GM18502 (cell line): ENCODE results near the gene PTPRT.

Source experiments
- ATAC-seq: cut with Tn5 transposase; IDR thresholded peaks from one replicate; pipeline ENCODE4 v1.9.1; 2021; ENCODE audit warnings: mild to moderate bottlenecking; ENCODE audit not compliant: unreplicated experiment, poor library complexity

The PTPRT gene

GRCh38 chr20:42688576-42688975 lies 501.1 kb downstream of the PTPRT start:
- no peak for ATAC-seq

GRCh38 chr20:42686057-42686456 lies 503.6 kb downstream of the PTPRT start:
- no peak for ATAC-seq

- no peak for ATAC-seq
Observed at GRCh38 chr20:42678895-42679294, 510.8 kb downstream of the PTPRT start.

- ATAC-seq: no peak
Observed at GRCh38 chr20:42656130-42656529, 533.6 kb downstream of the PTPRT start.

GRCh38 chr20:42652266-42652665 lies 537.4 kb downstream of the PTPRT start:
- ATAC-seq: no peak

GRCh38 chr20:42650191-42650746 lies 539.4 kb downstream of the PTPRT start:
- no peak for ATAC-seq

- no peak for ATAC-seq
Observed at GRCh38 chr20:42649748-42650147, 540.0 kb downstream of the PTPRT start.

GRCh38 chr20:42646250-42646649 lies 543.5 kb downstream of the PTPRT start:
- no peak for ATAC-seq

GRCh38 chr20:42641886-42642285 lies 547.8 kb downstream of the PTPRT start:
- ATAC-seq: no peak

GRCh38 chr20:42639140-42639539 lies 550.6 kb downstream of the PTPRT start:
- ATAC-seq: no peak

GRCh38 chr20:42635699-42636411 lies 553.9 kb downstream of the PTPRT start:
- no peak for ATAC-seq

GRCh38 chr20:42634156-42634555 lies 555.5 kb downstream of the PTPRT start:
- no peak for ATAC-seq

GRCh38 chr20:42628683-42629082 lies 561.0 kb downstream of the PTPRT start:
- ATAC-seq: no peak

- no peak for ATAC-seq
Observed at GRCh38 chr20:42613076-42613475, 576.6 kb downstream of the PTPRT start.

GRCh38 chr20:42611889-42612837 lies 577.5 kb downstream of the PTPRT start:
- ATAC-seq: no peak

- no peak for ATAC-seq
Observed at GRCh38 chr20:42611423-42611822, 578.3 kb downstream of the PTPRT start.

GRCh38 chr20:42610070-42610469 lies 579.6 kb downstream of the PTPRT start:
- ATAC-seq: no peak

- ATAC-seq: no peak
Observed at GRCh38 chr20:42609618-42610017, 580.1 kb downstream of the PTPRT start.

- ATAC-seq: no peak
Observed at GRCh38 chr20:42604998-42605956, 584.4 kb downstream of the PTPRT start.

- ATAC-seq: no peak
Observed at GRCh38 chr20:42603655-42604054, 586.1 kb downstream of the PTPRT start.
